ENCODE results near the gene TRPM6.

Gene TRPM6

DNA sequence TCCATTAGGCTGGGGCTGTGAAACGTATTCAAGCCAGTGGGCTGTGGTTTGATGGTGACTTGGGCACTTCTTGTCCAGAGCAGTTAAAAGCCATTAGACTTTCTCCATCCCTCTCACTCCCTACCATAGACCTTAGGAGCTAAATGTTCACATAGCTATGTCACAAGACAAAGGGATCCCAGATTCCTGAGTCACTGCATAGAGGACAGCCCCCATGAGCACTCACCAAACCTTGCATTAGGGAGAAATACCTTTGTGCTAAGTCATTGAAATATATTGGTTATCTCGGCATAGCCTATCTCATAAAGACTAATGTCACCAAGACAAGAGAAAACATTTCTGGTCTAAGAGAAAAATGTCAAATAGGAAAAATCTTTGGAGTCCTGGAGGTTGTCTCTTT, 104.3 kb downstream of the TRPM6 start:
- DNase-seq = no peak
- in situ Hi-C loops (cut with MboI; ENCODE audit: low pct_unique_long_range_greater_than_20kb, low sequenced_read_pairs) = no loop called here

DNA sequence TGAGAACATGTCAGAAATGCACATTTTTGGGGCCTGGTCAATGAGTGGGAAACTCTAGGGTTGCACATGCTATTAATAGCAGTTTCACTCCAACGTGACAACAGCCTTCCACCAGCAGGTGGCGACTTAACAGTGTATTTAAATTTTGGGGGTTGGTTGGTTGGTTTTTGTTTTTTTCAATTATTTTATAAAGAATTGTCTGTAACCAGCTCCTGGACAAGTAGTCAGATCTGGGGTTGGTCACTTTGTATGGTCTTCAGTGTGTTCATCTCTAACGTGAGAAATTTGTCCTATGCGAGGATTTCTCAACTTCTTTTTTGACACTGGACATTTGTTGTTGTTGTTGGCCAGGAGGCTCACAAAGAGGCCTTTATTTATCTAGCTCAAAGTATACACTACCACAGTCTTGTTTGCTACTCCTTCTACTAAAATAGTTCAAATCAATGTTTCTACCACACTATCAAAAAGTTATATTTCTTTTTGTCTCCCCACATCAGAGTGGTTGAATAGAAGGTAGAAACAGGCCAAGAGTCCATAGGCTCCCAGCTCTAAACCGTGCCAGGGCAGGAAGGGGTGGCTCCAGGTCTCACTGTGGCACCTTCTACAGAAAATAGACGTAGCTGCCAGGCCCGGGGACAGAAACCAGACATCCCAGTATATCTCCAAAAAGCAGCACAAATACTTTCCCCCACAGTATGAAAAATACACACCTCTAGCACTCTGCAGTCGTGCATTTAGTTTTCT, 110.4 kb downstream of the TRPM6 start:
- in situ Hi-C loops (cut with MboI; ENCODE audit: low pct_unique_long_range_greater_than_20kb, low sequenced_read_pairs) = loop anchor here (10.0 kb wide), 1 partner anchor 297 kb away; no protein-coding TSS in a partner anchor
- peak; percentile 64 for DNase-seq

DNA sequence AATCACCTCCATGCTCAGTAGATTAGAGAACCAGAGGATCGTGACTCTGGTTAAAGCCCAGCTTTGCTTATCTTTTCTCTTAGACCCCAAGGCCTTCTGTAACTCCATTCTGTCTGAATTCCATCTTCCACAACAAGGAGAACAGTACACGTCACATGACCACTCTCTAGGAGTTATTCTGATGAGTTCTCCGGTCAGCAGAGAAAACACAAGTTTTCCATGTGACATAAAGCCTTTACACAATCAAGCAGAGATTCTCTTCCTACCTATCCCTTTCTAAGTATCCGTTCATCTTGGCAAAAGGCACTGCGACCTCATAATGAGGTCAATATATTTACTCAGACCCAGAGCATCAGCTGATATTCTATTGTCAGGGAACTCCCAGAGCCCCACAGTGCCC, 112.3 kb downstream of the TRPM6 start:
- no peak for DNase-seq
- in situ Hi-C loops (cut with MboI; ENCODE audit: low pct_unique_long_range_greater_than_20kb, low sequenced_read_pairs) = loop anchor here (10.0 kb wide), 1 partner anchor 299 kb away; no protein-coding TSS in a partner anchor

DNA sequence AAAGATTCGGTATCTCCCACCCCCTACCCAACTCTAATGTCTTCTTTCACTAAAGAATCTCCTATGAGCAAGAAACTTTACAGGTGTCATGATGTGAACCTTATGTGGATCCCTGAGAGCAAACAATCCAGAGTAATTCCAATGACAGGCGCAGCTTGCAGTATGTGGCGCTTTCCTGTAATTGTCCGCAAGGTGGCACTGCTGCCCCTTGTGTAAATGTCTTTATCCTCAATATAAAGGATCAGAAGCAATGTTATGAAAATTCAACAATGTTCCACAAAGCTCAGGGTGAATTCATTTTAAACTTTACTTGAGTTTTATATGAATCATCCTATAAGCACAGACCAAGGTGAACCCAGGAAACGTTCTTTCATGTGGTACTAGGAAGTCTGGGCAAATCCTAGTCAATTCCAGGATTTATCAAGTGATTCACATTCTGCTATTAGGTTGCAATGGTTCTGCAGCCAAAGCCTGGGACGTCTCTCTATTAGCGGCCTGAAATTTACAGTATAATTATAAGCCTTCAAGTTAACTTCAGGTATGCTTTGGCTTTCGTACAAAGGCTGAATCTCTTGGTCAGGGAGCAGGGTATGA, 113.7 kb downstream of the TRPM6 start:
- peak; percentile 77 for DNase-seq
- in situ Hi-C loops (cut with MboI; ENCODE audit: low pct_unique_long_range_greater_than_20kb, low sequenced_read_pairs) = loop anchor here (10.0 kb wide), 1 partner anchor 301 kb away; no protein-coding TSS in a partner anchor

DNA sequence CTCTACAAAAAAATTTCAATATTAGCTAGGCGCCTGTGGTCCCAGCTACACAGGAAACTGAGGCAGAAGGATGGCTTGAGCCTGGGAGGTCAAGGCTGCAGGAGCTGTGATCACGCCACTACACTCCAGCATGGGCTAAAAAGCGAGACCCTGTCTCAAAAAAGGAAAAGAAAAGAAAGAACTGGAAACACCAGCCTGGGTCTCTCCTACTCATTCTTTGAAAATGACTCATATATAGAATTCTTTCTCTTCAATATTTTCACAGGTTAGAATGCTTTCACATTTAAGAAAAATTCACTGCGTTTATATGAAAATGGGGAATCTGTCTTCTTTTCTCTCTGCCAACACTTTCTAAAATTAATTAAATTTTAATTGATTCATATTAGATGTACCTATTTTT, 115.6 kb downstream of the TRPM6 start:
- in situ Hi-C loops (cut with MboI; ENCODE audit: low pct_unique_long_range_greater_than_20kb, low sequenced_read_pairs) = loop anchor here (10.0 kb wide), 1 partner anchor 303 kb away; no protein-coding TSS in a partner anchor
- DNase-seq = no peak

DNA sequence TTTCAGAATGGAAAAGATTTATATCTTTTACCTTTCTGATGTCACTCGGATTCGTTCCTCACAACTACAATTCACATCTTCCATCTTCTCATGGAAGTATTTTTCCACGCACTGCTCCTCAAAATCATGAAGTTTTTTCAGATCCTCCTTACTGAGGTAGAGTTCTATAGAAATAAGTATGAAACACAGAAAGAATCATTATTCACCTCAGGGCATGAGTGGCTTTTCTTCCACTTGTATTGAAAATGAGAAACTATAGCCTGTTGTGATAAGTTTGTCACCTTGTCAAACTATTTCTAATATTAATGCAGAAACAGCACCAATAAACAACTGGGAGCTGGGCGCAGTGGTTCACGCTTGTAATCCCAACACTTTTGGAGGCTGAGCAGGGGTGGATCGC, 116.0 kb downstream of the TRPM6 start:
- no peak for DNase-seq
- in situ Hi-C loops (cut with MboI; ENCODE audit: low pct_unique_long_range_greater_than_20kb, low sequenced_read_pairs) = loop anchor here (10.0 kb wide), 1 partner anchor 303 kb away; no protein-coding TSS in a partner anchor

DNA sequence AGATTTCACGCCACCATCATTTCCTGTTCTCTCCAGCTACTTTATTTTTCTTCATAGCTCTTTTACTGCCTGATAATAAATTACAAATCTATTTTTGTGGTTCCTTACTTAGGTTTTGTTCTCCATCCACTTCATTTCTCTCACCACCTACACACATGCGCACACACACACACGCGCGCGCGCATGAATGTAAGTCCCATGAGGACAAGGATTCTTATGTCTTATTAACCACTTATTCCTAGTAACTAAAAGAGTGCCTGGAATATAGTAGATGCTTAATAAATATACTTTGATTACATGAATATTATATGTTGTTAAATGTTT, 116.5 kb downstream of the TRPM6 start:
- in situ Hi-C loops (cut with MboI; ENCODE audit: low pct_unique_long_range_greater_than_20kb, low sequenced_read_pairs) = loop anchor here (10.0 kb wide), 1 partner anchor 304 kb away; no protein-coding TSS in a partner anchor
- no peak for DNase-seq

DNA sequence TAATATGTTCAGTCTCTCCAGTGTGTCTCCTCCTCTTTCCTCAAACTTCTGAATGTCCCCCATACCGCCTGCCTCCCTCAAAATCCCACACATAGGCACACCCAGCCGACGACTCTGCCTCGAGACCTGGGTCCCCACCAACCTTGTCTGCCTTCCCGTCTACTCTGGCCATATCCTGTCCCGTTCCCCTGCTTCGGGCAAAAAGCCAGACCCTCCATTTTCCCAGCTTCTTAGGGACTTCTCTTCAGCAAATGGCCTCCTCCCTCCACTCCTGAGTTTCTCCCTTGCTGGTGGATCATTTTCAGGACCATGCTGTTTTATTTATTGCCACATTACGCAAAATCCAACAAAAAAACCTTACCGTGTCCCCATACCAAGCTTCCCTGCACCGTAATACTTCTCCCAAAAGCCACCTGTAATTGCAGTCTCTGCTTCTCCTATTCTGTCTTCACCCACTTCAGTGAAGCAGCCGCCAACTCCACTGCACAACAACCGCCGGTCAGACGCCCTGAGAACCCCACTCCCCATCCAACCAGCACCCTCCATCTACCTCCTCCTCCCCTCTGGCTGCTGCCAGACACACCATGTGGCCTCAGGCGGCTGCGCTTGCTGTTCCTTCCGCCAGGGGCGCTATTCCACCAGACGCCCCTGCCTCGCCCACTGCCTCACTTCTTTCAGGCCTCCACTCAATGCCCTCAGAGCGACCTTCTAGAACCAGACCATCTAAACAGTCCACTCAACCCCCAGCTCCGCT, 117.0 kb downstream of the TRPM6 start:
- in situ Hi-C loops (cut with MboI; ENCODE audit: low pct_unique_long_range_greater_than_20kb, low sequenced_read_pairs) = loop anchor here (10.0 kb wide), 1 partner anchor 304 kb away; no protein-coding TSS in a partner anchor

DNA sequence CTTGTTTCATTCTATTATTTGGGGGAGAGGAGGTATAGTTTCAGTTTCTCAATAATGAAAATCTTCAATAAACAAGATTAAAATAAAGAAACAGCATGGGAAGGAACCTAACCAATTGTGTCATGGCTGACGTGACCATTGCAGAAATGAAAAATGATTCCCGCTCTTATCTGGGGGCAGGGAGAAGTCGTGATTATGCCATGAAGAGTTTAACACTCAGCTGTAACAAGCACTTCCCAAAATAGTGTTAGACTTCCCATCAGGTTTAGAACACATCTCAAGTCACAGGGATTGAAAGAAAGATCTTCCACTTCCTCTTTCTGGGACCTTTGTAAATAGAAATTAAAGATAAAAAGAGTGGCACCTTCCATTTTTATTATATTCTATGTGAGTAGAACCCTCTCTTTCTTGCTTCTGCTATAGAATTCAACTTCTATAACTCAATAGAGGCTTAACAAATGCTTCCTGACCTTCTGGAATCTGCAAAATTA, 122.2 kb downstream of the TRPM6 start:
- in situ Hi-C loops (cut with MboI; ENCODE audit: low pct_unique_long_range_greater_than_20kb, low sequenced_read_pairs) = no loop called here

More for the DNA sequence above, 117.0 kb downstream of the TRPM6 start:
- DNase-seq = peak; percentile 77

DNA sequence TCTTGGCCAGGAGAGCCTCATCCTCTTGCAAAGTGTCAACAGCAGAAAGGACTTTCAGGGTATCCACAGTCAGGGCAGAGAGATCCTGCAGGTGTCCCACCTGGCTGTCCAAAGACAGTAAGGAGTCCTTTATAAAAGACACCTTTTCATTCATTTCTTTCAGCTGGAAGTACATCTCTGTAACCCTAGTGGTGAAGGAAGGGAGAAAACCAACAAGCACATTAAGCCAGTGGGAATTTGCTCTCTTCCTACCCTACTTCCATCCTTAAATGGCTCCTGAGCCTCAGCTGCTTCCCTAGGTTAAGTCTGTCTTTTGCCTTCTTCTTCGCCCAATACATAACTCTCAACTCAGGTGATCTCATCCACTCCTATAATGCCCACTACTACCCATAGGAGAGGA, 124.8 kb downstream of the TRPM6 start:
- DNase-seq = no peak
- in situ Hi-C loops (cut with MboI; ENCODE audit: low pct_unique_long_range_greater_than_20kb, low sequenced_read_pairs) = no loop called here

More for the DNA sequence above, 122.2 kb downstream of the TRPM6 start:
- peak; percentile 4 for DNase-seq

DNA sequence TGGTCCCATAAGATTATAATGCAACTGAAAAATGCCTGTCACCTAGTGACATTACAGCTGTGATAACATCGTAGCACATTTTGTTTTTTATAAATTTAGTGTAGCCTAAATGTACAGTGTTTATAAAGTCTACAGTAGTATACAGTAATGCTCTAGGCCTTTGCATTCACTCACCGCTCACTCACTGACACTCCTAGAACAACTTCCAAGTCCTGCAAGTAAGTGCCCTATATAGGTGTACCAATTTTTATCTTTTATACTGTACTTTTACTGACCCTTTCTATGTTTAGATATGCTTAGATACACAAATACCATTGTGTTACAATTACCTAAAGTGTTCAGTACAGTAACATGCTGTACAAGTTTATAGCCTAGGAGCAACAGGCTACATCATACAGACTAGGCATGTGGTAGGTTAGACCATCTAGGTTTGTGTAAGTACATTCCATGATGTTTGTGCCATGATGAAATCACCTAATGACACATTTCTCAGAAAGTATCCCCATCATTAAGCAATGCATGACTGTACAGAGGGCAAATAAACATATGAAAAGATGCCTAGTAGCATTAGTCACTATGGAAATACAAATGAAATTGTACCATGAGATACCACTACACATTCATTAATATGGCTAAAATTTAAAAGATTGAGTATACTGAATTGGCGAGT, 127.6 kb downstream of the TRPM6 start:
- in situ Hi-C loops (cut with MboI; ENCODE audit: low pct_unique_long_range_greater_than_20kb, low sequenced_read_pairs) = no loop called here
- DNase-seq = no peak

DNA sequence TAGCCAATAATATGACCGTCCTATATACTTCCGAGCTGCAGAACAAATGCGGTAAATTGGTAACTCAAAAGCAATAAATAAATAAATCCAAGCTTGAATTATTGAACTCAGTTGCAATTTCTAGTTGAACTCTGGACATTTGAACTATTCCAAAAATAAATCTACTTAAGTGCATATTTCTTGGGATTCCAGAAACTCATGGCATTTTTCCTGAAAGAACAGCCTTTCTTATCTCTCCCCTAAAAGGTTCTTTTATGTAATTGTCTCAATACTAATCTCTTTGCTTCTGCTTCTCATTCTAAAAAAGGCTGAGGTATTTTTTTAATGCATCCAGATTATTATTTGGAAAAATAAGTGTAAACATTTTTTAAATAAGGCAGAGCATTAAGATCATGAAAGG, 131.7 kb downstream of the TRPM6 start:
- in situ Hi-C loops (cut with MboI; ENCODE audit: low pct_unique_long_range_greater_than_20kb, low sequenced_read_pairs) = no loop called here

DNA sequence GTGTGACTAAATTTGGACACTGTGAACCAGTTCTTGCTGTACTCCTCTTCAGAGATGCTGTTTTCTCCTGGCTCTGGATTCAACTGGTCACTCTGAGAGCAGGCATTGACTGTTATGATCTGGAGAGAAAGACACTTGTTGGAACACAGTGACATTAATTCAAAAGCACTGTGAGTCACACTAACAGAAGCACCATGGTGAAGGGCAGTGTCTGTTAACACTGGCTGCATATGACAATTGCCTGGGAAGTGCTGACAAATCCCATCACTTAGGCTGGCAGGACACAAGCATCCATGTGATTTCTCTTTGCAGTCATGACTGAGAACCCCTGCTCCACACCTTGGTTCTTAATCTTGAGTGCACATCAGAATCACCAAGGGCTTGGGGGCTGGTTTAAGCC, 132.4 kb downstream of the TRPM6 start:
- in situ Hi-C loops (cut with MboI; ENCODE audit: low pct_unique_long_range_greater_than_20kb, low sequenced_read_pairs) = no loop called here
- no peak for DNase-seq

More for the DNA sequence above, 131.7 kb downstream of the TRPM6 start:
- no peak for DNase-seq

DNA sequence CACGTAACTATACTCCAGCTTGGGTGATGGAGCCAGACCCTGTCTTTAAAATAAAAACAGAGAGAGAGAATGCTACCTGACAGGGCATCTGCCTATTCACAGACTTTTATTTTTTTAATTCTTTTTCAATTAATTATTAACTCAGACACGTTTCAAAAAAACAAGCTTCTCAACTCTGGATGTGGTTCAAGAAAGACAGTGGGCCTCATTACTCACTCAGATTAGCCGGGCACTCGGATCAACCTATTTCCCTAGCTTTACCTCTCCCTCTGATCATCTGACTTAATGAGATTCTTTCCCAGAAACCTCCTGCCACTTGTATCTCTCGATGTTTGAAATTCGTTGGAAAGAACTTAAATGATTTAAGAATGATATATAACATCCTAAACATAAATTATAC, 134.1 kb downstream of the TRPM6 start:
- DNase-seq = no peak
- in situ Hi-C loops (cut with MboI; ENCODE audit: low pct_unique_long_range_greater_than_20kb, low sequenced_read_pairs) = no loop called here

DNA sequence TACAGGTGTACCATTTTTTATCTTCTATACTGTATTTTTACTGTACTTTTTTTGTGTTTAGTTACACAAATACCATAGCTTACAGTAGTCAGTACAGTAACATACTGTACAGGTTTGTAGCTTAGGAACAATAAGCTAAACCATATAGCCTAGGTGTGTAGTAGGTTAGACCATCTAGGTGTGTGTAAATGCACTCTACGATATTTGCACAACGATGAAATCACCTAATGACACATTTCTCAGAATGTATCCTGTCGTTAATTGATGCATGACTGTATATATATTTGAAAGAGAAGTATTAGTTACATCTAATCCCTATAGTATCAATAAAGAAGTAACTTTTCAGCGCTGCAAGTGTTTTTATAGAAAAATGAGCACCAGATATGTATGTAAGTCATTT, 138.8 kb downstream of the TRPM6 start:
- in situ Hi-C loops (cut with MboI; ENCODE audit: low pct_unique_long_range_greater_than_20kb, low sequenced_read_pairs) = no loop called here
- no peak for DNase-seq

DNA sequence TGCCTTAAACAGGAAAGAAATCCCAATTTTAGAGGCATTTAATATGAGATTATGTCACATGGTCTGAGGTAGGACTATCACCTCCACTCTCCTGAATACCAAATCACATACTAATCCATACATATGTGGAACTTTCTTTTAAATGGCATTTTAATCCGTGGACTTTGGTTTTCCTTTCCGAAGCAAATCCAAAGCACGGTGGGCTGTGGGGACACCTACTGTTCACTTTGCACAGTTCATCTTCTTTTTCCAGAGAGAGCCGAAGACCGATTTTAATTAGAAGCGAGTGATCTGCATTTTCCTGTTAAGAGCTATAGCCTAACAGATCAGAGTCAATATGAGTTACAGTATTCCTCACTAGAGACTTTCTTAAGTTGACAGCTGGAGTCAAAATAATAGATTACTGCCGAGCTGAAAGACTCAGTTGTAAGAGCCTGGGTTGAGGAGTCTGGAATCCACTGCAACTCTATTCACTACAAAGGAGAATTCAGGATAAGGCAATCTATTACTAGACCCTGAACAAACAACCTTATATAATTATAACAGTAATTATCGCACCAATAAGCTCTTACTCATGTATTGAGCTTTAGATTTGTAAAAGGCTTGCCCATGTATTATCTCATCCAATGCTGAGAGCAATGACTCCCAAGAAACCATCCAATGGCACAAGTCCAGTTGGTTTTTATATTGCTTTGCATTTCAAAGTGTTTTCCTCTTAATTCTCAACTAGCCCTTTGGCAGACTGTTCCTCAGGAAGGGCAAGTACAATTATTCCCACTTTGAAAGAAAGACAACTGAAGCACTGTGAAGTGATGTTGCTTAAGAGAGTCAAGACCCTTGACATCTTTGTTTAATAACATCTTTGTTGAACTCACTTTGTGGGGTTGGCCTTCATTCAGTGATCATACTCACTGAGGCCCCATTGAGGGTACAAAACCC, 144.7 kb downstream of the TRPM6 start:
- DNase-seq = peak; percentile 37
- in situ Hi-C loops (cut with MboI; ENCODE audit: low pct_unique_long_range_greater_than_20kb, low sequenced_read_pairs) = no loop called here

DNA sequence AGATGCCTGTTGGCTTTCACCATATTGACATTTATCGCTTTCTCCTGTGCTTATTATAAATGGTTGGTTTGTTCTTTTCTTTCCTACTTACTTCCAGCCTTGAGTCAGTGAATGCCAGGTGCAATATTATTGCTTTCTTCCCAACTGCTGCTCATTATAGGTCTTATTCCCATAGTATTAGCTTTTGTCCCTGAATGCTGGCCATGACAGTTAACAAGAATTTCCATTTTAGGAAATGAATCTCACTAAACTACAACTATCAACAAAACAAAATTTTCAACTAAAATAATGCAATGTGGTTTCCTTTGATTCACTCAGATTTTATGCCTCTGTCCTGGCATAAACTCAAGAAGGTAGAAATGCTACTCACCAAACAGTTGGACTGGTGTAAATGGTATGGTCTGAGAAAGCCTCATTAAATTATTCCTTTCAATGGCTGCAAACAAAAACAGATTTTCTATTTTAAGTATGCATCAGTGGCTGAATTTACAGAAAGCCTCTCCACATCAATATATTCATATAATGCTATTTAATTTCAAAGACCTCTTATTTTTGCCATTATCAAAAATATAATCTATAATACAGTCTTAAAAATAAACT, 145.4 kb downstream of the TRPM6 start:
- DNase-seq = no peak
- in situ Hi-C loops (cut with MboI; ENCODE audit: low pct_unique_long_range_greater_than_20kb, low sequenced_read_pairs) = no loop called here

DNA sequence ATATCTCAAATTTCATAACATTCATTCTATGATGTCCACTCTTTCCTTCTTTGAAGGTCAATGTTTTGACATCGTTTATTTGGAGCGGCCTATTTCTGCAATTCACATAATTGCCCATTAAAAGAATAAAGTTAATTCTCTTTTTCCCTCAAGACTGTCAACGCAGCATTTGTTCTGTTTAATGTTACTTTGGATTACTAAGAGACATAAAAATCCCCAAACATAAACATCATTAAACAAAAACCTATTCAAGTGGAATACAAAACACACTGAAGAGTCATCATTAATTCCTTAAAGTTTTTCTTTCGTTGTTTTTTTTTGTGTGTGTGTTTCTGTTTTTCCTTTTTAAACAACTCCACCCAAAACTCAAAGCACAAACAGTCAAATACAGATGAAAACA, 151.1 kb downstream of the TRPM6 start:
- DNase-seq = no peak
- in situ Hi-C loops (cut with MboI; ENCODE audit: low pct_unique_long_range_greater_than_20kb, low sequenced_read_pairs) = no loop called here
